ENCODE measurements around the gene ANO1.

Gene ANO1

GRCh38 chr11:70183483-70184176 lies 105.5 kb downstream of the ANO1 start:
- no peak overlapping the region for H3K27ac ChIP-seq (ENCODE audit: low read depth, low read length, severe bottlenecking)
- H3K4me1 ChIP-seq (ENCODE audit: control insufficient read depth, insufficient read depth, low read length, poor library complexity, severe bottlenecking): no peaks in the 10 kb centered on the region
- no peaks in the 10 kb centered on the region for H3K9me3 ChIP-seq (ENCODE audit: control insufficient read depth, low read length)
- WGBS, 2 experiments (ENCODE audit: insufficient coverage in 2 of 2): 90 to 93% methylated on average over 10 to 11 of the region's 11 CpGs
- no peaks in the 10 kb centered on the region for H3K36me3 ChIP-seq (ENCODE audit: control insufficient read depth, insufficient read depth, low read length)
- no peak overlapping the region for H3K4me3 ChIP-seq (ENCODE audit: extremely low read depth, insufficient read depth, low read length, poor library complexity, severe bottlenecking)

- 87 to 89% methylated on average over 7 to 9 of the region's 9 CpGs for WGBS, 2 experiments (ENCODE audit: insufficient coverage in 2 of 2)
- Histone ChIP-seq H3K36me3 (ENCODE audit: control insufficient read depth, insufficient read depth, low read length) (no peaks in the 10 kb centered on the region), H3K9me3 (ENCODE audit: control insufficient read depth, low read length) (no peaks in the 10 kb centered on the region), H3K4me3 (ENCODE audit: extremely low read depth, insufficient read depth, low read length, poor library complexity, severe bottlenecking) (no peak overlapping the region), H3K27ac (ENCODE audit: low read depth, low read length, severe bottlenecking) (no peak overlapping the region), H3K4me1 (ENCODE audit: control insufficient read depth, insufficient read depth, low read length, poor library complexity, severe bottlenecking) (no peaks in the 10 kb centered on the region)
Measured at GRCh38 chr11:70184396-70184795, 106.3 kb downstream of the ANO1 start.

GRCh38 chr11:70185348-70186055 lies 107.4 kb downstream of the ANO1 start:
- H3K4me1 ChIP-seq (ENCODE audit: control insufficient read depth, insufficient read depth, low read length, poor library complexity, severe bottlenecking): no peaks in the 10 kb centered on the region
- 91 to 94% methylated on average over 27 to 28 of the region's 28 CpGs for WGBS, 2 experiments (ENCODE audit: insufficient coverage in 2 of 2)
- no peak overlapping the region for H3K4me3 ChIP-seq (ENCODE audit: extremely low read depth, insufficient read depth, low read length, poor library complexity, severe bottlenecking)
- no peaks in the 10 kb centered on the region for H3K36me3 ChIP-seq (ENCODE audit: control insufficient read depth, insufficient read depth, low read length)
- no peaks in the 10 kb centered on the region for H3K9me3 ChIP-seq (ENCODE audit: control insufficient read depth, low read length)
- H3K27ac ChIP-seq (ENCODE audit: low read depth, low read length, severe bottlenecking): no peak overlapping the region

- no peaks in the 10 kb centered on the region for H3K36me3 ChIP-seq (ENCODE audit: control insufficient read depth, insufficient read depth, low read length)
- WGBS, 2 experiments (ENCODE audit: insufficient coverage in 2 of 2): 92 to 93% methylated on average over 5 to 6 of the region's 6 CpGs
- H3K4me3 ChIP-seq (ENCODE audit: extremely low read depth, insufficient read depth, low read length, poor library complexity, severe bottlenecking): no peak overlapping the region
- H3K4me1 ChIP-seq (ENCODE audit: control insufficient read depth, insufficient read depth, low read length, poor library complexity, severe bottlenecking): no peaks in the 10 kb centered on the region
- H3K9me3 ChIP-seq (ENCODE audit: control insufficient read depth, low read length): no peaks in the 10 kb centered on the region
- H3K27ac ChIP-seq (ENCODE audit: low read depth, low read length, severe bottlenecking): no peak overlapping the region
Measured at GRCh38 chr11:70186420-70186819, 108.3 kb downstream of the ANO1 start.

- 93% methylated on average over 8 to 9 of the region's 10 CpGs for WGBS, 2 experiments (ENCODE audit: insufficient coverage in 2 of 2)
- no peak overlapping the region for H3K4me3 ChIP-seq (ENCODE audit: extremely low read depth, insufficient read depth, low read length, poor library complexity, severe bottlenecking)
- no peaks in the 10 kb centered on the region for H3K9me3 ChIP-seq (ENCODE audit: control insufficient read depth, low read length)
- no peaks in the 10 kb centered on the region for H3K4me1 ChIP-seq (ENCODE audit: control insufficient read depth, insufficient read depth, low read length, poor library complexity, severe bottlenecking)
- no peaks in the 10 kb centered on the region for H3K36me3 ChIP-seq (ENCODE audit: control insufficient read depth, insufficient read depth, low read length)
- H3K27ac ChIP-seq (ENCODE audit: low read depth, low read length, severe bottlenecking): no peak overlapping the region
Measured at GRCh38 chr11:70186936-70187335, 108.8 kb downstream of the ANO1 start.

GRCh38 chr11:70187771-70188170 lies 109.7 kb downstream of the ANO1 start:
- Histone ChIP-seq H3K27ac (ENCODE audit: low read depth, low read length, severe bottlenecking) (no peak overlapping the region), H3K4me3 (ENCODE audit: extremely low read depth, insufficient read depth, low read length, poor library complexity, severe bottlenecking) (no peak overlapping the region), H3K9me3 (ENCODE audit: control insufficient read depth, low read length) (no peaks in the 10 kb centered on the region), H3K4me1 (ENCODE audit: control insufficient read depth, insufficient read depth, low read length, poor library complexity, severe bottlenecking) (no peaks in the 10 kb centered on the region), H3K36me3 (ENCODE audit: control insufficient read depth, insufficient read depth, low read length) (no peaks in the 10 kb centered on the region)
- 86 to 87% methylated on average over 11 to 14 of the region's 15 CpGs for WGBS, 2 experiments (ENCODE audit: insufficient coverage in 2 of 2)

- H3K9me3 ChIP-seq (ENCODE audit: control insufficient read depth, low read length): no peaks in the 10 kb centered on the region
- H3K4me1 ChIP-seq (ENCODE audit: control insufficient read depth, insufficient read depth, low read length, poor library complexity, severe bottlenecking): no peaks in the 10 kb centered on the region
- WGBS, 2 experiments (ENCODE audit: insufficient coverage in 2 of 2): 94 to 97% methylated on average over 7 to 10 of the region's 11 CpGs
- H3K4me3 ChIP-seq (ENCODE audit: extremely low read depth, insufficient read depth, low read length, poor library complexity, severe bottlenecking): no peak overlapping the region
- no peaks in the 10 kb centered on the region for H3K36me3 ChIP-seq (ENCODE audit: control insufficient read depth, insufficient read depth, low read length)
- H3K27ac ChIP-seq (ENCODE audit: low read depth, low read length, severe bottlenecking): no peak overlapping the region
Measured at GRCh38 chr11:70189622-70190021, 111.5 kb downstream of the ANO1 start.

GRCh38 chr11:70191495-70192140 lies 113.5 kb downstream of the ANO1 start:
- H3K4me1 ChIP-seq (ENCODE audit: control insufficient read depth, insufficient read depth, low read length, poor library complexity, severe bottlenecking): no peaks in the 10 kb centered on the region
- no peak overlapping the region for H3K27ac ChIP-seq (ENCODE audit: low read depth, low read length, severe bottlenecking)
- no peak overlapping the region for H3K4me3 ChIP-seq (ENCODE audit: extremely low read depth, insufficient read depth, low read length, poor library complexity, severe bottlenecking)
- no peaks in the 10 kb centered on the region for H3K9me3 ChIP-seq (ENCODE audit: control insufficient read depth, low read length)
- H3K36me3 ChIP-seq (ENCODE audit: control insufficient read depth, insufficient read depth, low read length): no peaks in the 10 kb centered on the region
- WGBS, 2 experiments (ENCODE audit: insufficient coverage in 2 of 2): 13 to 21% methylated on average over 18 to 19 of the region's 22 CpGs

GRCh38 chr11:70192666-70193410 lies 114.7 kb downstream of the ANO1 start:
- H3K9me3 ChIP-seq (ENCODE audit: control insufficient read depth, low read length): no peaks in the 10 kb centered on the region
- no peaks in the 10 kb centered on the region for H3K36me3 ChIP-seq (ENCODE audit: control insufficient read depth, insufficient read depth, low read length)
- H3K4me1 ChIP-seq (ENCODE audit: control insufficient read depth, insufficient read depth, low read length, poor library complexity, severe bottlenecking): no peaks in the 10 kb centered on the region
- H3K27ac ChIP-seq (ENCODE audit: low read depth, low read length, severe bottlenecking): no peak overlapping the region
- H3K4me3 ChIP-seq (ENCODE audit: extremely low read depth, insufficient read depth, low read length, poor library complexity, severe bottlenecking): no peak overlapping the region
- 86 to 90% methylated on average over 12 to 13 of the region's 15 CpGs for WGBS, 2 experiments (ENCODE audit: insufficient coverage in 2 of 2)

- no peak overlapping the region for H3K27ac ChIP-seq (ENCODE audit: low read depth, low read length, severe bottlenecking)
- H3K36me3 ChIP-seq (ENCODE audit: control insufficient read depth, insufficient read depth, low read length): no peaks in the 10 kb centered on the region
- WGBS, 2 experiments (ENCODE audit: insufficient coverage in 2 of 2): 80 to 91% methylated on average over 6 to 7 of the region's 7 CpGs
- no peaks in the 10 kb centered on the region for H3K9me3 ChIP-seq (ENCODE audit: control insufficient read depth, low read length)
- no peak overlapping the region for H3K4me3 ChIP-seq (ENCODE audit: extremely low read depth, insufficient read depth, low read length, poor library complexity, severe bottlenecking)
- no peaks in the 10 kb centered on the region for H3K4me1 ChIP-seq (ENCODE audit: control insufficient read depth, insufficient read depth, low read length, poor library complexity, severe bottlenecking)
Measured at GRCh38 chr11:70193411-70194292, 115.5 kb downstream of the ANO1 start.
